GM21825 (cell line): ENCODE measurements around the gene NKX2-4.

Experiments used
- ATAC-seq: cut with Tn5 transposase; IDR thresholded peaks from one replicate; pipeline ENCODE4 v1.9.1; 2021; ENCODE audit warnings: mild to moderate bottlenecking, moderate library complexity; ENCODE audit not compliant: unreplicated experiment

Gene NKX2-4

DNA sequence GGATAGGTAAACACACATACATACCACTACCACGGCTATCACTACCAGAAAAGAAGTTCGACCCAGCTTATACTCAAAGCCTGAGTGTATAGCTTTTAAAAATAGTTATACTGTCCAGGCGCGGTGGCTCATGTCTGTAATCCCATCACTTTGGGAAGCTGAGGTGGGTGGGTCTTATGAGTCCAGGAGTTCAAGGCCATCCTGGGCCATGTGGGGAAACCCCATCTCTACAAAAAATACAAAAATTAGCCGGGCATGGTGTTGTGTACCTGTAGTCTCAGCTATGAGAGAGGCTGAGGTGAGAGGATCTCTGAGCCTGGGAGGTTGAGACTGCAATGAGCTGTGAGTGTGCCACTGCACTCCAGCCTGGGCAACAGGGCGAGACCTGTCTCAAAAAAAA is 32.9 kb downstream of the NKX2-4 start:
- ATAC-seq, result no peak

DNA sequence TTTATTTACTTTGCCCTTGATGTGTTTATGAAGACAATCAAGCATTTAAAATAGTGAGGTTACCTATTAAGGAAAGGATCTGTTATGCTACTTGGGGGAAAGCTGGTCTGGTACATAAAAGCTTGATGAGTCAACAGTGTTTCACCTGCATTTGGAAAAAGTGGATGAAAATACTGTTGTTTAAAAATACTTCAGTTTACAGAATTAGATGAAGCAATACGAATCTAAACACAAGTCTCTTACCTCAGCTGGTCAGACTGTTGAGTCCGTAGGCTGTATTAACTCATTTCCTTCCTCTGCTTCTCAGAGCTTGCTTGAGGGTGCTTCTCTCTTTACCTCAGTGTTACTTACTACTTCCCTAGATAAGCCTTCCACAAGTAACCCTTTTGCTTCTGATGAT is 36.1 kb downstream of the NKX2-4 start:
- no peak for ATAC-seq

DNA sequence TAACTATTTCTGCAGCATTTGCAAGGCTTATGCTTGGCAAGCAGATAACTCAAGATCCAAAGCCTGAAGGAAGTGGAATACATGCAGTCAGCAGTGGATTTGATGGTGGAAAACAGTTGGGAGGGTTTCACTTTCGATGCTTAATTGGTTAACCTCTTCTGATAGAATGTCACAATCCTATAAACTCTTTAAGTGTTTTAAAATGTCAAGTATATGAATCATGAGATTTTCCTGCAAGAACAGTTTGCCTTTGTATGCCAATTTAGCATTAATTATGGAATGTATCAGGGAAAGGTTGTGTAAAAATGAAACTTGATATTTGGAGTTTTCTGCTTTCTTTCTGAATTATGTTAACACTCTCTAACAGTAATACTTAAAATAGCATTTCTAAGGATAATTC is 36.6 kb downstream of the NKX2-4 start:
- ATAC-seq, result no peak

DNA sequence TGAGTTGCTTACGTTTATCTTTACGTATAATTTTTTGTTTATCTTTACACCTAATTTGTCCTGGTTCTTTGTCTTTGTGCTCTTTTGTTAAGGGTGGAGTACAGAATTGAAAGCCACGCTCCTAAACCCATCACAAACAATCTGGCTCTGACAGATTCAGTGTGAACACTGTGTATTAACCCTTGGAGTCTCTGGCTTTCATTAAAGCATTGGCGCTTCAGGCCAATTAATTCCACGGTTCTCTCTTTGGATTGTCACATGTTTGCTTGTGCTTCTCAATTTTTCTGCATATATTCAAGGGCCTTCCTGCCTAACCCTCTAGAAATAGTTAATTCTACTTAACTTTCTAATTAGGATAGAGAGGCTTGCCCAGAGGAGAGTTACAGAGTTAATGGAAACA is 38.6 kb downstream of the NKX2-4 start:
- no peak for ATAC-seq

DNA sequence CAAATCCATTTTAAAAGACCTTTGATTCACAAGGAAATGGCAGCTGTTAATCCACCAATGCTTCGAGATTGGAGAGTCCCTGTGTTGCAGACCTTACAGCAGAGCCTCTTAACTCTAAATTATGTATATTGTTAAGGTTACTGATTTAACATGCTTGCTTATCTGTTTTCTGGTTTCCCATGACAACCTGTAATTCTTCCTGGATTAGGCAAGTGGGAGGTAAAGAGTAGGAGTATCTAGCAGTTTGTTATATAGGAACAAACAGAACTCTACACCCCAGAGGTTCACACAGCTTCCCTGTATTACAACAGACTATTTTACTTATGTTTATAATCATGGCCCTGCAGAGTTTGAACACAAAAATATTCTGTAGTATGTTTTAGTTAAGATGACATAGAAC is 39.5 kb downstream of the NKX2-4 start:
- no peak for ATAC-seq

DNA sequence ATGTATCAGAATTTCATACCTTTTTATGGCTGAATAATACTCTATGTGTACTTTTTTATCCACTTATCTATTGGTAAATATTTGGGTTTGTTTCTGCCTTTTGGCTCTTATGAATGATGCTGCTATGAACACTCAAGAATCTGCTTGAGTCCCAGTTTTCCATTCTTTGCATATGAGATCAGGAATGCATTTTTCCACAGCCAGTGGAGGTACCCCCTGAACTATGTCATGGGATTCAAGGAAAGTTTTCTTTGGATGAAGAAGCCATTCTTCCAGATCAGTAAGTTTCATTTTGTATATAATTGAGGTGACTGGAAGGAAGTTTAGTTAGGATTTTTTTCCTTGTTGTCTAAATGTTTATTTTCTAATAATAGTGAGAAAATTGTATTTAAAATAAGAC is 40.9 kb downstream of the NKX2-4 start:
- ATAC-seq, result no peak

DNA sequence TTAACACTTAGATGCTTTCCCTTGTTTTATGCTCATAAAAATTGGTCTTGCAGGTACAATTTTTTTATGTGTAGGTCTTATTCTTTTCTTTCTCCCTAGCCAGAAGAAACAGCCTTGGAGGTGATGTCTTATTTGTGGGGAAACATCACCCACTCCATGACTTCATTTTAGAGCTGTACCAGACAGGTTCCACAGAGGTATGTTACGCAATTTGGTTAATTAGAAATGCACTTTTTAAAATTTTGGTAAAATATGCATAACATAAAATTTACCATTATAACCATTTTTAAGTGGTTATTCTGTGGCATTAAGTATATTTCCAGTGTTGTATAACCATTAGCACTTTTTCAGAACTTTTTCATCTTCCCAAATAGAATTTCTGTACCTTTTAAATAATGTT is 41.3 kb downstream of the NKX2-4 start:
- ATAC-seq, result no peak

DNA sequence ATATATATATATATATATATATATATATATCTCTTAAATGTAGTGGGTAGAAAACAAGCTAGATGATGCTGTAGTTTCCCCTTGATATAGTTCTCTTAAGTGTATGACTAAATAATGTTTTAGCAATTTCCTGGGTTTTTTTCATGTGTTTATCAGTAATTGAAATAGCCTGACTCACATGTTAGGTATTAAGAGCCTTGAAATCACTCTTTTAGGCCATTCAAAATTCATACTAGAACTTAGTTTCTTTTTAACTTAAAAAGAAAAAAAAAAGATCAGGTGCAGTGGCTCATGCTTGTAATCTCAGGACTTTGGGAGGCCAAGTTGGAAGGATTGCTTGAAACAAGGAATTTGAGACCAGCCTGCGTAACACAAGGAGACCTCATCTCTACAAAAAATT is 44.1 kb downstream of the NKX2-4 start:
- ATAC-seq, result no peak

DNA sequence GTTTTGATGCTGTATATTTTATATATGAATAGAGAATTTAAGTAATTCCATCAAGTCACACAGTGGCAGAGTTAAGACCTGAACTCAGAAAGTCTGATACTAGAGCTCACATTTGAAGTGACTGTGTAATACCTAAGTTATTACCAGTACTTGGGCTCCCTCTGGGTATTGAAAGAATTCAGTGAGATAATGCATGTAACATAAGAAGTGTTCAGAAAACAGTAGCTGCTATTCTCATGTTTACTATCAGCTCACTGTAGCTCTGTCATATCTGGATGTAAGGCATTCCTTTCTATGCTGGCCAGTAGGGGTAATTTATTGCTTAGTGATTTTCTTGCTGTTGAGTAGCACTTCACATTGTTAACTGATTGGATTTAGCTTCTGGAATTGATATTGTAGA is 44.6 kb downstream of the NKX2-4 start:
- ATAC-seq, result no peak
